KBM-7 (cell line): ENCODE measurements around the gene CCNJL.

Experiments used
- DNase-seq: peaks from one replicate; pipeline ENCODE4 v3.0.0-alpha.2; 2015
- in situ Hi-C: fragments of 300-500 bp; cut with MboI; formaldehyde crosslinking; loops from 2 replicates; pipeline ENCODE4 v1.14.3; 2020; ENCODE audit warnings: low sequenced_read_pairs, low pct_unique_long_range_greater_than_20kb, mixed read lengths

CCNJL gene

DNA sequence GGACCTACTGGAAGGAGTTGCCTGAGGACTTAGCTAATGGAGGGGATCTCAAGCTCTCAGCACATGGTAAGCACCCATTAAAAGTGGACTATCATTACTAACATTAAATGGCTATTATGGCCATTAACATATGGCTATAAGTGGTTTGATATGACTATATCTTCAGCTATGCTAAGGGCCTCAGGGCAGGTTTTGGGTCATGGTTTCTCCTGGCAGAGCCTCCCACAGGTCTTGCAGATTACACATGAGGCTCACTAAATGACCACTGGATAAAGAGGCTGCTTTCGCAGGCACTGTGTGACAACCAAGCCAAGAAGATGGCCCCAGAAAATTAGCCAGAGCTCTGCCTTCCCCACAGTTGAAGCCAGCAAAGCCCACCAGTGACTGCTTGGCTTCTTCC is 15.4 kb downstream of the CCNJL start:
- no peak for DNase-seq
- in situ Hi-C loops, result no loop called here

DNA sequence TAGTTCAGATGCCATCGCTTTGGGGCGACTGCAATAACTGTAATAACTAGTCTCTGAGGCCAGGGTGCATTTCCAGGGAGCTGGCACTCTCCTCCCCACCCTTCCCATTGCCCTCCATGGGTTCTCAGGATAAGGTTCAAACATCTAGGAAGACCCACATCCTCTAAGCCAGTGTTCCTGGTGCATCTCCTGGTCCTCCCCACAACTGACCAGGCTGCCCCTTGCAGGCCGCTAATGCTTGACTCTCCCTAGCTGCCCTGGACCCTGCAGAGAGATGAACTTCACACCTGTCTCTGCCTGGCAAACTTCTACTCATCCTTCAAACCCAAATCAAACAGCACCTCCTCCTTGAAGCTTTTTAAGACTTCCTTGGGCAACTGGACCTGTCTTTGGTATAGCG is 15.9 kb downstream of the CCNJL start:
- no peak for DNase-seq
- in situ Hi-C loops, result no loop called here

DNA sequence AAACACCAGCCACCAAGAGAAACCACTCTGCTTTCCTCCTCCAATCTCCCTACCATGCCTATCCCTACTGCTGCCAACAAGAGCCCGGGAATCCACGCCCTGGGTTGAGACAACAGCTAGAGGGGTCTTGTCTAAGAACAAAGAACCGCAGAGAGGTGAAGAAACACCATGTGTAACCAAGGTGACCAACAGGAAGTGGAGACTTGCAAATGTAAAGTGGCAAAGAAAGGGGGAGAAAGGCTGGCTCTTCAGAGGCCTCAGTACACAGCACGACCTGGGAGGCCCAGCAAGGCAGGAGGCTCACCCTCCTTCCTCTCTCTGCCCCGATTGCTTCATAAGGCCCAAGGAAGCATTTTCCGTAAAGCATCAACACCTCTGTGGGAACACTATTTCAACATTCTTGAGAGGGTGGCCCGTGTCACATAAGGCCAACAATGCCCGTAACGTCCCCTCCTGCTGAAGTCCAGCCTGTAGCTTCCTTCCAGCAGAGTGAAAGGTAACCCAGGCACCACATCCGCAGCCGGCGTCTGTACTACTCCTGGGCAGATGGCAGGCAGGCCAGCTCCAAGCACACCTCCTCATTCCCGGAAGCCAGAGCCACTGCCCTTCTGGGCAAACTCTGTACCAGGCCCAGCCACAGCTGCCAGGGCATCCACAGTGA is 18.3 kb downstream of the CCNJL start:
- in situ Hi-C loops, result no loop called here
- peak; percentile 23 for DNase-seq

DNA sequence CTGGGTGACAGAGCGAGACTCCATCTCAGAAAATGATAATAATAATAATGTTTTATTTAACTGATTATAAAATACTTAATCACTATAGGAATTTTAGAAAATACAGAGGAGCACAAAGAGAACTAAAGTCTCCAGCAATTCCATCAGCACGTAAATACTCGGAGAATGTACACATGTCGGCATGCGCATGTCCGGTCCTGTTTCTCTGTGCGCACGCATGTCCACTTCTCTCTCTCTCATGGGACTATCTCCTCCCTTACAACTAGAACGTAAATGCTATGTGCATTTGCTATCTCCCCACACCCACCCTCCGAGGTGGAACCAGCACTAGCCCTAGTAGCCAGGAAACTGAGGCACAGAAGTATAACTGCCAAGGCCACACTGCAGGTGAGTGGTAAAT is 19.0 kb downstream of the CCNJL start:
- in situ Hi-C loops, result no loop called here
- no peak for DNase-seq

DNA sequence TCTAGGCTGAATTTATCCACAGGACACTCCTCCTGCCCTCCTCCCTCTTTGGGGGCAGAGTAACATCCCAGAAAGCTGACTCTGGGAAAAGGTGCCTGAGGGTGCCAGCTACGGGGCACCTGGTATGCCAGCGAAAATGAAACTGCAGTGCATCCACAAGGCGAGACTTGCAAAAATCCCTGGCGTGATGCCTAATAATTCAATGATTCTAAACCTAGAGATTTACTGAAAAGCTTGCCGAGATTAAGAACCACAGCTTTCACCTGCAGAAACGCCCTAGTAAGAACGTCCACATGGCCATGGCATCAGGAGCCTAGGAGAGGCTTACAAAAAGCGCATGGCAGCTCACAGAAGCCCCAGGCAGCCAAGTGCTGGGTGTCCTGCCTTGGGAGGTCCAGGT is 20.9 kb downstream of the CCNJL start:
- in situ Hi-C loops, result no loop called here

DNA sequence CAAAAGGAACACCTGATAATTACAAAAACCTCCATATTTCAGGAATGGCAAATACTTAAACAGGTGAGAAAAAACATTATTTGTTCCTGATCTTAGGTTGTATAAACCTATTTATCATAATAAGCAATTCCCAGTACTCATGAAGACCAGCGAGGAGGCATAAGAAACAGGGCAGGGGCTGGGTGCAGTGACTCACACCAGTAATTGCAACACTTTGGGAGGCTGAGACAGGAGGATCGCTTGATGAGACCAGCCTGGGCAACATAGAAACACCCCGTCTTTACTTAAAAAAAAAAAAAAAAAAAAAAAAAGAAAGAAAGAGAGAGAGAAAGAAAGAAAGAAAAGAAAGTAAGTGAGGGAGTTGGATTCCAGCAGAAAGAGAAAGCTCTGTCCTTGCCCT is 21.6 kb downstream of the CCNJL start:
- DNase-seq, result no peak
- in situ Hi-C loops, result no loop called here

More for the DNA sequence above, 20.9 kb downstream of the CCNJL start:
- DNase-seq, result no peak

DNA sequence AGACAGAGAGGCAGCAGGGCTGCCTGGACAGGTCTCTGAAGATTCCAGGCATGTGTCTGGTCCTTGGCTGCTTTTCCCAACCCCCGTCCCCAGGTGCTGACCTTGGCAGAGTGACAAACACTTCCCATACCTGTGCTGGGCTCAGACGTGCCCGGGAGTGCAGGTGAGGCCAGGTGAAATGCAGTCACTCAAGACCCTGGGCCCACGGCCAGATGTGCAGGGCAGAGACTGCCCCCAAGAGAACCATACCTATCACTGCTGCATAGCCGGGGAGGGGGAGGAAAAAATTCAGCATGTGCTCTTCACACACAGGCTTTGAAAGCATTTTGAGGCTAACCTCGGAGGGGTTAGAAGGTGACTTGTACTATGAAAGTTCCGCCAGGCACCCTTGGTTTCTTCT is 22.6 kb downstream of the CCNJL start:
- in situ Hi-C loops, result no loop called here
- no peak for DNase-seq

DNA sequence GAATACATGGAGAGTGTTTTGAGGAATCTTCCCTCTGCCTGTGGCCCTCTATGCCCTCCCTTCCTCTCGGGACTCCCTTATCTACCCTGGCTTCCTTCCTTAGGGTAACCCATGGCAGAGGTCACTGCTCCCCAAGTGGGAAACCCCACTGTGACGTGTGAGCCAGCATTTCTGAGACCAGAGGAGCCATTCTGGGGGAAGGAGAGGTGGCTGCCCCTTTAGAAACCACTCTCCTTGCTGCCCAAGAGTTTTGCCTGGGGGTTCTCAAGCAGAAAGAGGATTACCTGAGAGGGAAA is 23.1 kb downstream of the CCNJL start:
- in situ Hi-C loops, result no loop called here

DNA sequence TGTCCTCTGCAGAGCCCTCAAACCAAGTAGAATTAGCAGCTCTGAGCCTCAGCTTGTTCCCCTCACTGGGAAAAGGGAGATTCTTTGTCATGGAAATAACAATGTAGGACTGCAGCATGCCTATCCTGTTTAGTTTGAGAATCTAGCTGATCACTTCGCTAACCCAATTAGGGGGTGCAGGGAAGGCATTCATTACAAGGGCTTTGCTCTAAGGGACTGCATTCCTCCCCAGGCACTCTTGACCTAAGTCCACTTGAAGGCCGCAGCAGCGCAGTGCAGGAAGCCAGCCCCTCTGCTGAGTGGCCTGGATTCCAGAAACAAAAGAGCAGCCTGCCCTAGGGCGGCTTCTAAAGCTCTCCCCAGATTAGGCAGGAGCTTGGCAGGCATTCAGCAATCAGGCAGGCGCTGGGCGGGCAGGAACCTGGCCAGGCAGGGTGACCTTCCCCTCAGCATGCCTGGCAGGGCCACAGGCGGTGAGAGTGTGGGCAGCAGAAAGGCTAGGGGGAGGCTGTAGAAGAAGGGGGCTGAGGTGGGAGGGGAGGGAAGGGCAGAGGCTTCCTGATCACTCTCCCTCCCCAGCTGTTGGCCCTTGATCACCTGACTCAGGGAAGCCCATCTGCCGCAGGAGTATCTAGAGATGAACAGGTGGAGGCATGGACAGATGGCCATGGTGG is 24.8 kb downstream of the CCNJL start:
- in situ Hi-C loops, result no loop called here
- DNase-seq, result no peak

More for the DNA sequence above, 23.1 kb downstream of the CCNJL start:
- DNase-seq, result no peak

DNA sequence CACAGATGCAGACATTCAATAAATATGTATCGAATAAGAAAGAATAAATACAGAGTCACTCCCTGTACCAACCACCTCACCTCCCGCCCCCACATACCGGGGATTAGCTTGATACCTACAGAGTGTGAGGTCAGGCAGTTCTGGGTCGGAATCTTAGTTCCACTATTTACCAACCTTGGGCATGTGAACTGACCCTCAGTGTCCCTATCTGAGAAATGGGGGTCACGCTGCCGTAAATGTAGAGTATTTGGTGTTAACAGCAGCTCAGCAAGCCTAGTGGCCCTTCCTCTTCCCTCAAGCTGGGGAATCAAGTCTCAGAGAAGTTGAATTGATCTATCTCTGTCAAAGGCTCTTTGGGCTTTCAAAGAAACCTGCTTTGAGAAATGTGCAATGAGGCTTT is 25.4 kb downstream of the CCNJL start:
- no peak for DNase-seq
- in situ Hi-C loops, result no loop called here

DNA sequence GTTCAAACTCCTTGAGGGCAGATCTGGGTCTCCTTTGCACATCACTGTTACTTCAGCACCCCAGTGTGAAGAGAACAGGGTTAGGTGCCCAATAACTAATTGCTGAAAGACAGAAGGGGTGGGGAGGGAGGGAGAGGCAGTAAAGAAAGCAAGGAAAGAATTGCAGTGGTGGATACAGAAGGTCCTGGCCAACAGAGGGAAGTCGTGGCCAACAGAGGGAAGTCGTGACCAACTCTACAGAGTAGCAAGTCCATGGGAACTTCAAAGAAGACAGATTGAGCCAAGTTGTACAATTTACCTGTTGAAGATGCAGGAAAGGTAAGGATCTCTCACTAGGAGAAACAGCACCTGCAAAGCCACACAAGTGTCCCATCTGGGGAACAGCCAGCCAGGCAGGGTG is 27.0 kb downstream of the CCNJL start:
- no peak for DNase-seq
- in situ Hi-C loops, result no loop called here

DNA sequence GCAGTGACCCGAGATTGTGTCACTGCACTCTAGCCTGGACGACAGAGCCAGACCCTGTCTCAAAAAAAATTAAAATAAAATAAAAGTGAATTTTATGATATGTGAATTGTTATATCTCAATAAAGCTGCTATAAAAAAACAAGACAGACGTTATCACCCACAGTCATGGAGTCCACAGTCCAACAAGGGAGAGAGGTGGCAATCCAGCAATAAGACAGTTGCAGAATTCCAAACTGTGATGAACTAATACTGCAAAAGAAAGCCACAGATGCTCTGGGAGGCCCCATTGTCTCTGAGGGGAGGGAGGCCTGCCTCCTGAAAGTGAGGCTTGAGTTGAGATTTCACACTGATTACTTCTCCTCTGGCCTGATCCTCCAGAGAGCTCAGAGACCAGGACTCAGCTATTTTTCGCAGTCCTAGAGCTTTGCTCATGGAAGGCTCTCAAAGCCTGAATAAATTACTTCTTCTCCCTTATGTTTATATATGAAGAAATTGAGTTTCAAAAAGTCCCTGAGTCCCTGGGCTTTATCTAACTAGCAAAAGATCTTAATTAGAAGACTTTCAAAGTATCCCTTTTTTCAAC is 28.0 kb downstream of the CCNJL start:
- DNase-seq, result no peak
- in situ Hi-C loops, result no loop called here

DNA sequence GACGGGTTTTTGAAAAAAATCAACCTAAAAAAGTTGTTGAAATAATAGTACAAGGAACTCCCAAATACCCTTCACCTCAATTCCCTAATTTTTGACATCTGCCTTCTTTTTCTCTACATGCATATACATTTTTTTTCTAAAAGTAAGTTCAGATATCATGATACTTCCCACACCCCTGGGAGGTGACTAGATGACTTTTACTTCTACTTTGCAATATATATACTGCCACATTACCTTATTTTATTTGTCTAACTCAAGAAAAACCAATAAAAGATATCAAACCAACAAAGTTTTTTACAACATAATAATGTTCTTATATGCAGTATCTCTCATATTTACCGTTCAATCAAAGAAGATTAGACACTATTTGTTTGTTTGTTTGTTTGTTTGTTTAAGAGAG is 31.1 kb downstream of the CCNJL start:
- in situ Hi-C loops, result no loop called here

DNA sequence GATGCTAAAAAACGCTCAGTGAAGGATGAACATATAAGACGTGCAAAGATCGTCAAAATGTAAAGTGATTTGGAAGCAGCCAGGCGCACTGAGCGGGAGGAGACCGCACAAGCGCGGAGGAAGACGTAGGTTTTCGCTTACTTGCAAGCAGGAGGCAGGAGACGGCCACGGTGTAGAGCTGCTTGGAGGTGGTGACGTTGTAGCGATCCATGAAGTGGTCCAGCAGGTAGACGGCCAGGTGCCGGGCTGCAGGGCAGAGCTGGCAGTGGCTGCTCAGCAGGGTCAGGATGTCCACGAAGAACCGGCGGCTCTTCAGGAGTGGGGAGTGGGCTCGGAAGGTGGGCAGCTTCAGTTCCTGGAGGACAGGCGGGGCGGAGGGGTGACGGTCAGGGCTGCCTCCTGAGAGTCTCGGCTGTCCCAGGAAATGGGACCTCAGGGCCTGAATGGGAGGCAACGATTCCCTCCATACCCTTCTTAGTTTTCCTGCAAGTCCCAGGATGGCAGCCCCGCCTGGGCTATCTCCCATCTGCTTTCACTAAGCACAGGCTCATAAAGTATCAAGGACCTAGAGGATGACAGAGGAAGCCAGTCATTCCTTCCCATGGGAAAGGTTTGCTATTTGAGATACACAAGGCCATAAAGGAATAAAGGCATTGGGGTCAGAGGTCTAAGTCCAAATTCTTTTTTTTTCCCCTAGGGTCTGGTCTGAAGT is 31.8 kb downstream of the CCNJL start:
- in situ Hi-C loops, result no loop called here
- DNase-seq, result no peak

More for the DNA sequence above, 31.1 kb downstream of the CCNJL start:
- no peak for DNase-seq

DNA sequence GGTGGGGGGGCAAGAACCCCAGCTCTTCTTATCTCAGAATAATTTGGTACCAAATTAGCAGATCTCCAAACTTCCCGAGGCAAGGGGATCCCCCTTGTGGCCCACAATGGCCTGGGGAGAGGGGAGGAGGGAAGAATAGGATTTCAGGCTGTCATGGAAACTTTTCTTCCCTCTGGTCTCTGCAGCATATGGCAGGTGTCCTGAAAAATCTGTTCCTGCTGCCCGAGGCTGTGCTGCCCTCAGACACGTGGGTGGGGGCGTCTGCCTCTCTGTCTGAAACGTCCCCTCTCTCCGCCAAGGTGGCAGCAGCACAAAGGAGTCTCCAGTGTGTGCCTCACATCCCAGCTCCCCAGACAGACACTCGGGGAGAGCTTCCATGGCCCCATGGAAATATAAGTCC is 34.0 kb downstream of the CCNJL start:
- in situ Hi-C loops, result no loop called here

DNA sequence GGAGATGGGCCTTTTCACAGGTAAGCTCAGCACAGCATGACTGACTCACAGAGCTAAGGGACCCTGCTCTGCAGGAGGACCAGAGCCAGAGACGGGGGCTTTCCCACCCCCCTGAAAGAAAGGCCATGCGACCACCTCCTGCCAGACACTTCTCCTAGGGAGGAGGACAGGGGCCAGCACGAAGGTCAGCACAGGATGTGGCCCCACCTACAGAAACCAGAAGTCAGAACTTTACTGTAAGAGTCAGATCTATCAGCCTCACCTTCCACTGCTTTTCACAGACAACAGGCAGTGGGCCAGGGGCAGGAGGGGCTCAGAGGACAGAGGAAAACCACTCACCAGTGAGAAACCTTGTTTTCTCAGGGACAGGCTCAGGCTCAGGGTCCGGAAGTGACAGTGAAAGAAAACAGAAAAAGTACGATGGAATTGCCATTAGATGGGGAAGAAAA is 37.9 kb downstream of the CCNJL start:
- in situ Hi-C loops, result no loop called here
- no peak for DNase-seq

More for the DNA sequence above, 34.0 kb downstream of the CCNJL start:
- no peak for DNase-seq

DNA sequence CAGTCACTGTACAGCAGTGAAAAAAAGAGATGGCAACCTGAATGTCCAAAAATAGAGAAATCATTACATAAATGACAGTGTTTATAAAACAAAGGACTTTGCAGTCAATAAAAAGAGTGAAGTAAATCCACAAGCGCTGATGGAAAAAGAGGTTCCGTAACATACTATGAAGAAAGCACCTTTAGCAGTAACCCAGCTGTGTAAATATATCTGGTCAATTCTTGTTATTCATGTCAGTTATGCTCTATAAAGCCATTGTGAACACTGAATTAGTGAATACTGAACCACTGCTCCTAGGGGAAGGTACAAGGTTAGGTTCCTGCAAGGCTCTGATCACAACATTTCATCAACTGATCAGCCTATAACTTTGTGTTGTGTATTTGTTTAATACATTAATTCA is 39.5 kb downstream of the CCNJL start:
- DNase-seq, result no peak
- in situ Hi-C loops, result no loop called here

DNA sequence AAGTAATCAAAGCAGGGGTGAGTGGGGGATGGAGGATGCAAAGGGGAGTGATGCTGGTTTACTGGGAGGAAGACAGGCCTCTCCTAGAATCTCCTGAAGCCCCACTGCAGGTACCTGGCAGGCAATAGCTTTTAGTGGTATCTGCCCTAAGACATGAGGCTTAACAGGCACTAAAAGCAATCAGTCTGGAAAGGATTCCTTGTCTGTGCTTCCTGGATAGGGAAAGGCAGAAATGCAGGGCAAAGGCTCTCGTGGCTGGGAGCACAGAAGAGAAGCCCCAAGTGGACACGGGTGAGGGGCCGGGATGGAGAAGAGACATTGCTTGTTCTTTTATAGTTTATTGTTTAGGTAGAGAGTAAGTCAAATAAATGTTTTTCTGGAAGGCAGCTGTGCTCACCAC is 40.1 kb downstream of the CCNJL start:
- no peak for DNase-seq
- in situ Hi-C loops, result no loop called here

DNA sequence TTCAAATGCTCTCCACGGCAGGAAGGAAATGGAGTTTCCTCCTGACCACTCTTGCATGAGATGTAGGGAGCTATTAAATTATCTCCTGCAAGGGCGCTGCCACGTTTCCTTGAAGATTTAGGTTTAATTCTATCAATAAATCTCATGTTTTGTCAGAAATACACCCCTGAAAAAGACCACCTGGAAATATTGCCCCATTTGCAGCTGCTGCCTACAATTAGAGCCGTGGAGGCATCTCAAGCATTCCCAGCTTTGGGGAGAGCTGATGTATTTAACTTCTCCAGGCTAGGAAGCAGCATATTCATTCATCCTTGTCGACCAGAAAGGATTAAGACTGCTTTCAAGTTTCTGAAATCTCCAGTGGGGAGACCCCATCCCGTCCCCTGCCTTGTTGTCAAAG is 40.5 kb downstream of the CCNJL start:
- no peak for DNase-seq
- in situ Hi-C loops, result no loop called here

DNA sequence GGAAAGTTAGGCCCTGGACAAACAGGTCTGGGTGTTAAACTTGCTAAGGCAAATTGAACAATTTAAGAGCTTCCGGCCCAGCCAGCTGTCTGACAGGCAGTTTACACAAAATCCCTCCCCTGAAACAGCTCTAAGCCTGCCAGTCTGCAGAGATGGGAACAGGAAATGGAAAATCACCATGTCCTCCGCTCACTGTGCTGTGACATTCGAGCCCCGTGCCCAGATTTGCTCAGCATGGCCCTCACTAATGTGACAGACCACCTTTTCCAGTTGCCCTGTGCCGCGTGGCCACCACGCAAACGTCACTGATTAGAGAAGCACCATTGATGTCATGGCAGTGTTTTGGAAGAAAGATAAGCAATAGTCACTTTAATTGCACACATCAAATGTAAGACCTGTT is 41.0 kb downstream of the CCNJL start:
- DNase-seq, result peak; percentile 75
- in situ Hi-C loops, result no loop called here
